Breast epithelium (tissue), 3 donors: Measurements from ENCODE around the gene ARID3C.

ENCODE experiments used
- CTCF ChIP-seq, 3 donors: fragments of 450-650 bp; IDR thresholded peaks; one replicate each; pipeline ENCODE4 v1.5.1; 2016 to 2017; ENCODE audit warnings: antibody characterized with exemption in 3 of 3, mild to moderate bottlenecking in 3 of 3, moderate library complexity in 3 of 3
- POLR2A ChIP-seq: fragments of 450-650 bp; IDR thresholded peaks from one replicate; pipeline ENCODE4 v1.6.1; 2016; ENCODE audit warnings: antibody characterized with exemption, mild to moderate bottlenecking, moderate library complexity
- POLR2AphosphoS5 ChIP-seq, 3 donors: sonication (generic); formaldehyde crosslinking; IDR thresholded peaks; one replicate each; pipeline ENCODE4 v1.6.1; 2017; ENCODE audit warnings: antibody characterized with exemption in 3 of 3

- TF ChIP-seq CTCF (IDR thresholded peaks at IDR 0.05) (no peak), POLR2A (no peak), POLR2AphosphoS5 (IDR thresholded peaks at IDR 0.05) (no peak)
These were observed 34.7 kb downstream of the ARID3C start for GRCh38 chr9:34594177-34594576.
